ENCODE measurements around the gene DMKN.

DNA sequence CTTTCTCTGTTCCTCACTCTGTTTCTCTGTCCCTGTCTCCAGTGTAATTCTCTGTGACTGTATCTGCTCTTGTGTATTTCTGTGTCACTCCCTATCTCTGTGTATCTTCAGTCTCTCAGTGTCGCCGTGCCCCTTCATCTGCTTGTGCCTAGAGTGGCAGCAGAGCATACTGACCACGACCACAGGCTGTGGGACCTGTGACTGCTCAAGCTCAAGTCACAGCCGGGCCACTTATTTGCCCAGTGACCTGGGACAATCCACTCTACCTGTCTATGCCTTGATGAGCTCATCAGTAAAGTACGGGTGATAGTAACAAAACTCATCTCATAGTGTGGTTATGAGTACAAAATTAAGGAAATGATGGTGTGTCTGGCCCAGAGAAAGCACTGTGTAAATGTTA, 40.6 kb upstream of the DMKN start:
- TF ChIP-seq BHLHE40 (IDR thresholded peaks at IDR 0.05; ENCODE audit: low read depth, low read length), result no peak
- TF ChIP-seq, protein P1, sequence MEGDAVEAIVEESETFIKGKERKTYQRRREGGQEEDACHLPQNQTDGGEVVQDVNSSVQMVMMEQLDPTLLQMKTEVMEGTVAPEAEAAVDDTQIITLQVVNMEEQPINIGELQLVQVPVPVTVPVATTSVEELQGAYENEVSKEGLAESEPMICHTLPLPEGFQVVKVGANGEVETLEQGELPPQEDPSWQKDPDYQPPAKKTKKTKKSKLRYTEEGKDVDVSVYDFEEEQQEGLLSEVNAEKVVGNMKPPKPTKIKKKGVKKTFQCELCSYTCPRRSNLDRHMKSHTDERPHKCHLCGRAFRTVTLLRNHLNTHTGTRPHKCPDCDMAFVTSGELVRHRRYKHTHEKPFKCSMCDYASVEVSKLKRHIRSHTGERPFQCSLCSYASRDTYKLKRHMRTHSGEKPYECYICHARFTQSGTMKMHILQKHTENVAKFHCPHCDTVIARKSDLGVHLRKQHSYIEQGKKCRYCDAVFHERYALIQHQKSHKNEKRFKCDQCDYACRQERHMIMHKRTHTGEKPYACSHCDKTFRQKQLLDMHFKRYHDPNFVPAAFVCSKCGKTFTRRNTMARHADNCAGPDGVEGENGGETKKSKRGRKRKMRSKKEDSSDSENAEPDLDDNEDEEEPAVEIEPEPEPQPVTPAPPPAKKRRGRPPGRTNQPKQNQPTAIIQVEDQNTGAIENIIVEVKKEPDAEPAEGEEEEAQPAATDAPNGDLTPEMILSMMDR (IDR thresholded peaks at IDR 0.05), result no peak
- TF ChIP-seq FOSL2 (IDR thresholded peaks at IDR 0.05), result no peak
- TF ChIP-seq FOSL2 (CRISPR knock-in tag; IDR thresholded peaks at IDR 0.05), result no peak
